SK-N-SH treated with all-trans-retinoic acid at 6 μM for 48 hours (cell line): Measurements from ENCODE around the gene SLC22A4.

Experiments used
- ATAC-seq: fragments of 200-7000 bp; cut with Tn5 transposase; 3 replicates; pipeline ENCODE4 v1.9.1; 2020; ENCODE audit warnings: mild to moderate bottlenecking, moderate library complexity
- CSRNP3 ChIP-seq: fragments of 250-450 bp; sonication (Bioruptor Pico); IDR thresholded peaks from 2 replicates; pipeline ENCODE4 v1.5.1; 2021; ENCODE audit warnings: mild to moderate bottlenecking, moderate library complexity
- ESRRG ChIP-seq: fragments of 250-450 bp; sonication (Bioruptor Pico); IDR thresholded peaks from 2 replicates; pipeline ENCODE4 v1.6.1; 2021; ENCODE audit warnings: mild to moderate bottlenecking
- GLIS3 ChIP-seq: fragments of 250-450 bp; sonication (Bioruptor Pico); IDR thresholded peaks from 2 replicates; pipeline ENCODE4 v1.5.0; 2020; ENCODE audit warnings: mild to moderate bottlenecking, moderate library complexity
- OSR1 ChIP-seq: fragments of 250-450 bp; sonication (Bioruptor Pico); IDR thresholded peaks from 2 replicates; pipeline ENCODE4 v1.8.0; 2022; ENCODE audit warnings: moderate library complexity, mild to moderate bottlenecking, inconsistent platforms
- PATZ1 ChIP-seq: fragments of 250-450 bp; sonication (Bioruptor Pico); IDR thresholded peaks from 2 replicates; pipeline ENCODE4 v1.8.0; 2020; ENCODE audit warnings: mild to moderate bottlenecking, moderate library complexity, borderline replicate concordance
- POU6F1 ChIP-seq: fragments of 250-450 bp; sonication (Bioruptor Pico); IDR thresholded peaks from 2 replicates; pipeline ENCODE4 v1.8.0; 2021; ENCODE audit warnings: low read depth, mild to moderate bottlenecking, moderate library complexity, borderline replicate concordance
- PPARA ChIP-seq: fragments of 250-450 bp; sonication (Bioruptor Pico); IDR thresholded peaks from 2 replicates; pipeline ENCODE4 v1.5.0; 2020; ENCODE audit warnings: mild to moderate bottlenecking, borderline replicate concordance
- SNAI2 ChIP-seq: fragments of 250-450 bp; sonication (Bioruptor Pico); IDR thresholded peaks from 2 replicates; pipeline ENCODE4 v1.5.0; 2020; ENCODE audit warnings: mild to moderate bottlenecking, moderate library complexity
- TCF4 ChIP-seq: fragments of 250-450 bp; sonication (Bioruptor Pico); IDR thresholded peaks from 2 replicates; pipeline ENCODE4 v1.8.0; 2021; ENCODE audit warnings: mild to moderate bottlenecking, moderate library complexity, borderline replicate concordance
- TSHZ2 ChIP-seq: fragments of 250-450 bp; sonication (Bioruptor Pico); IDR thresholded peaks from 2 replicates; pipeline ENCODE4 v1.5.0; 2020; ENCODE audit warnings: mild to moderate bottlenecking, moderate library complexity
- ZC3H10 ChIP-seq: fragments of 250-450 bp; sonication (Bioruptor Pico); IDR thresholded peaks from 2 replicates; pipeline ENCODE4 v1.5.1; 2021; ENCODE audit warnings: mild to moderate bottlenecking, moderate library complexity
- ZFP3 ChIP-seq: fragments of 250-450 bp; sonication (Bioruptor Pico); IDR thresholded peaks from 2 replicates; pipeline ENCODE4 v1.5.0; 2020; ENCODE audit warnings: mild to moderate bottlenecking, moderate library complexity
- ZFP30 ChIP-seq: fragments of 450-650 bp; formaldehyde crosslinking; IDR thresholded peaks from 2 replicates; pipeline ENCODE4 v1.5.0; 2022; ENCODE audit warnings: mild to moderate bottlenecking, moderate library complexity
- ZNF565 ChIP-seq: fragments of 450-650 bp; formaldehyde crosslinking; conservative IDR thresholded peaks from 2 replicates; pipeline ENCODE4 v1.5.0; 2020; ENCODE audit warnings: low read depth, mild to moderate bottlenecking, moderate library complexity

The SLC22A4 gene

GRCh38 chr5:132257131-132258101 is 36.8 kb upstream of the SLC22A4 start, which contains the start of gene PDLIM4:
TSS of gene PDLIM4 (plus strand) at chr5:132257696. CDS start at chr5:132257735, 39 bp downstream.
- no peak for TF ChIP-seq CSRNP3 (CRISPR knock-in tag)
- TF ChIP-seq PATZ1, result no peak
- TF ChIP-seq PPARA (CRISPR knock-in tag), result no peak
- TF ChIP-seq ZFP3 (CRISPR knock-in tag), result no peak
- no peak for TF ChIP-seq TCF4 (CRISPR knock-in tag)
- ATAC-seq, result peak; percentile 37

GRCh38 chr5:132258102-132259068 is 35.8 kb upstream of the SLC22A4 start:
- peak; percentile 76 for ATAC-seq
- TF ChIP-seq TSHZ2 (CRISPR knock-in tag) (no peak), OSR1 (CRISPR knock-in tag) (no peak), PPARA (CRISPR knock-in tag) (no peak), TCF4 (CRISPR knock-in tag) (no peak), ZFP3 (CRISPR knock-in tag) (no peak), ZFP30 (no peak), ZC3H10 (CRISPR knock-in tag) (no peak), POU6F1 (CRISPR knock-in tag) (no peak)

- TF ChIP-seq GLIS3 (CRISPR knock-in tag) (0 out of 2 replicates have a peak, but pooled peaks have one; percentile 38), ZNF565 (CRISPR knock-in tag) (no peak), ZFP3 (CRISPR knock-in tag) (0 out of 2 replicates have a peak, but pooled peaks have one; percentile 23), TCF4 (CRISPR knock-in tag) (peak; percentile 82), ESRRG (CRISPR knock-in tag) (no peak), SNAI2 (CRISPR knock-in tag) (0 out of 2 replicates have a peak, but pooled peaks have one; percentile 31), TSHZ2 (CRISPR knock-in tag) (peak; percentile 85; the same call in 1 of the 2 replicates)
- TF ChIP-seq, all 23 proteins: peak for 5
- peak; percentile 74 for ATAC-seq
Measured at GRCh38 chr5:132259069-132259851, 34.9 kb upstream of the SLC22A4 start.
